Panc1 (cell line): ENCODE results near the gene TC2N.

ENCODE experiments used
- CTCF ChIP-seq: fragments of 450-650 bp; IDR thresholded peaks from 2 replicates; pipeline ENCODE4 v1.5.1; 2017; ENCODE audit warnings: mild to moderate bottlenecking
- POLR2AphosphoS5 ChIP-seq: IDR thresholded peaks from 2 replicates; pipeline ENCODE4 v1.6.1; 2012; ENCODE audit warnings: mild to moderate bottlenecking, low read depth, low read length, moderate library complexity
- SIN3A ChIP-seq: IDR thresholded peaks from 2 replicates; pipeline ENCODE4 v1.6.1; 2012; ENCODE audit warnings: low read depth, mild to moderate bottlenecking, low read length, moderate library complexity, borderline replicate concordance; ENCODE audit not compliant: insufficient read depth
- TCF7L2 ChIP-seq: IDR thresholded peaks from 2 replicates; pipeline ENCODE4 v1.6.1; 2011; ENCODE audit warnings: mild to moderate bottlenecking, low read depth, low read length, inconsistent platforms

GRCh38 chr14:91835197-91835919 lies 32.0 kb downstream of the TC2N start:
- TF ChIP-seq CTCF (no peak), POLR2AphosphoS5 (no peak), SIN3A (no peak), TCF7L2 (no peak)
